GM21526 (cell line): ENCODE data around the gene USP32.
"Not testable (repeated sequence)": the region's sequence is repeated elsewhere in the genome, so short reads cannot be mapped to it uniquely, and the experiment has no call there.

Experiments
- ATAC-seq: cut with Tn5 transposase; IDR thresholded peaks from one replicate; pipeline ENCODE4 v1.9.1; 2021; ENCODE audit warnings: moderate library complexity; ENCODE audit not compliant: unreplicated experiment, low FRiP score

The USP32 gene, protein sequence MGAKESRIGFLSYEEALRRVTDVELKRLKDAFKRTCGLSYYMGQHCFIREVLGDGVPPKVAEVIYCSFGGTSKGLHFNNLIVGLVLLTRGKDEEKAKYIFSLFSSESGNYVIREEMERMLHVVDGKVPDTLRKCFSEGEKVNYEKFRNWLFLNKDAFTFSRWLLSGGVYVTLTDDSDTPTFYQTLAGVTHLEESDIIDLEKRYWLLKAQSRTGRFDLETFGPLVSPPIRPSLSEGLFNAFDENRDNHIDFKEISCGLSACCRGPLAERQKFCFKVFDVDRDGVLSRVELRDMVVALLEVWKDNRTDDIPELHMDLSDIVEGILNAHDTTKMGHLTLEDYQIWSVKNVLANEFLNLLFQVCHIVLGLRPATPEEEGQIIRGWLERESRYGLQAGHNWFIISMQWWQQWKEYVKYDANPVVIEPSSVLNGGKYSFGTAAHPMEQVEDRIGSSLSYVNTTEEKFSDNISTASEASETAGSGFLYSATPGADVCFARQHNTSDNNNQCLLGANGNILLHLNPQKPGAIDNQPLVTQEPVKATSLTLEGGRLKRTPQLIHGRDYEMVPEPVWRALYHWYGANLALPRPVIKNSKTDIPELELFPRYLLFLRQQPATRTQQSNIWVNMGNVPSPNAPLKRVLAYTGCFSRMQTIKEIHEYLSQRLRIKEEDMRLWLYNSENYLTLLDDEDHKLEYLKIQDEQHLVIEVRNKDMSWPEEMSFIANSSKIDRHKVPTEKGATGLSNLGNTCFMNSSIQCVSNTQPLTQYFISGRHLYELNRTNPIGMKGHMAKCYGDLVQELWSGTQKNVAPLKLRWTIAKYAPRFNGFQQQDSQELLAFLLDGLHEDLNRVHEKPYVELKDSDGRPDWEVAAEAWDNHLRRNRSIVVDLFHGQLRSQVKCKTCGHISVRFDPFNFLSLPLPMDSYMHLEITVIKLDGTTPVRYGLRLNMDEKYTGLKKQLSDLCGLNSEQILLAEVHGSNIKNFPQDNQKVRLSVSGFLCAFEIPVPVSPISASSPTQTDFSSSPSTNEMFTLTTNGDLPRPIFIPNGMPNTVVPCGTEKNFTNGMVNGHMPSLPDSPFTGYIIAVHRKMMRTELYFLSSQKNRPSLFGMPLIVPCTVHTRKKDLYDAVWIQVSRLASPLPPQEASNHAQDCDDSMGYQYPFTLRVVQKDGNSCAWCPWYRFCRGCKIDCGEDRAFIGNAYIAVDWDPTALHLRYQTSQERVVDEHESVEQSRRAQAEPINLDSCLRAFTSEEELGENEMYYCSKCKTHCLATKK (N-terminal part only)

GRCh38 chr17:60392042-60392844 is at the start of gene USP32:
TSS of gene USP32 (minus strand) at chr17:60392133. CDS start at chr17:60391939, 194 bp downstream.
- ATAC-seq = peak; percentile 80

- no peak for ATAC-seq
These were observed 47.6 kb upstream of the USP32 start for GRCh38 chr17:60439501-60439900.

- no peak for ATAC-seq
These were observed 44.7 kb upstream of the USP32 start for GRCh38 chr17:60436676-60437075.

DNA sequence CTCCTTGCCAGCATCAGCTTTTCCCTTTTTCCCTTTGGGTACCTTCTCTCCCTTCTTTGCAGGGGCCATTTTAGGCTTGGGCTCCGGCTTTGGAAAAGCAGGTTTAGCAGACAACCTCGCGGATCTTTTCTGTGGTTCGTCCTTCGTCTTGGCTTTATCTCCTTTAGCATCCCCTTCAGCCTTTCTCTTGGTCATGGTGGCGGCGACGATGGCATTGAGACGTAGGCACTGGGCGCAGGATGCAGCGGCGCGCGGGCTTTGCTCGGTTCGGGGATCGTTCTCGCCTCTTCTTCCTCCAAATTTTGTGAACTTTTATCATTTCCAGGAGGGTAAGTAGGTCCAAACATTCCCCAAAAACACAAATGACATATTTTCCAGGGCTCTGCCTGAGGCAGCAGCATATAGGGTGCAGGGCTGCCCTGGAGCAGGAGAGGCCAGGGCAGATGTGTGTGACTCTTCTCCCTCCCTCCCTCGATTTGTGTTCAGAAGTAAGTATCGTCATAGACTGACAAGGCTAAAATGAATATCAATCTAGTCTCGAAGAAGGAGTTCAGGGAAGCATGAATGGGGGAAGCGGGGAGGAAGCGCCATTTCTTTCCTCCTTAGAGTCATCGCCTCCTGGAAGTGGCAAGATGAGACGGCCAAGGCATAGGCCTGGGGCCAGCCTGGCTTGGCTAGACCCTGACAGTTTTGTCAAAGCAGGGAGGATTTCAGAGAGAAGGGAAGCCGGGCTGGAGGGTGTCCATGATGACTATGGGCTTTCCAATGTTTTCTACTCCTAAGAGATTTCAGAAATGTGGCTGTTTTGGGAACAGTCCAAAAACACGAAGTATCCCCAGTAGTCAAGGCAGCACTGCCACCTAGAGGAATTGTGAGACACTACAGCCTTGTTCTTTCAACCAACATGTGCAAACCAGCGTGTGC is 43.6 kb upstream of the USP32 start:
- ATAC-seq = no peak

- ATAC-seq = not testable (repeated sequence)
These were observed 41.4 kb upstream of the USP32 start for GRCh38 chr17:60433021-60433997.

- not testable (repeated sequence) for ATAC-seq
These were observed 38.6 kb upstream of the USP32 start for GRCh38 chr17:60430561-60430960.

DNA sequence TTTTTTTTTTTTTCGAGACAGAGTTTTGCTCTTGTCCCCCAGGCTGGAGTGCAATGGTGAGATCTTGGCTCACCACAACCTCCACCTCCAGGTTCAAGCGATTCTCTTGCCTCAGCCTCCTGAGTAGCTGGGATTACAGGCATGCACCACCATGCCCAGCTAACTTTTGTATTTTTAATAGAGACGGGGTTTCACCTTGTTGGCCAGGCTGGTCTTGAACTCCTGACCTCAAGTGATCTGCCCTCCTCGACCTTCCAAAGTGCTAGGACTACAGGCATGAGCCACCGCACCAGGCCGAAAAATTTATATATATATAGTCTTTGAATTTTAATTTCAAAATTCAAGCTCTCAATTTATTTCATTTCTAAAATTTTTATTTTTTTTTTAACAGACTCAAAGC is 36.6 kb upstream of the USP32 start:
- not testable (repeated sequence) for ATAC-seq

GRCh38 chr17:60426596-60426995 is 34.7 kb upstream of the USP32 start:
- no peak for ATAC-seq

GRCh38 chr17:60425626-60426025 is 33.7 kb upstream of the USP32 start:
- ATAC-seq = no peak

GRCh38 chr17:60423865-60424264 is 31.9 kb upstream of the USP32 start:
- no peak for ATAC-seq

- no peak for ATAC-seq
These were observed 30.3 kb upstream of the USP32 start, which contains the start of gene CHCT1 for GRCh38 chr17:60422162-60422665. TSS of gene CHCT1 (plus strand) at chr17:60422489. CDS start at chr17:60422593, 104 bp downstream.

GRCh38 chr17:60421273-60422161 is 29.6 kb upstream of the USP32 start:
- ATAC-seq = peak; percentile 90

DNA sequence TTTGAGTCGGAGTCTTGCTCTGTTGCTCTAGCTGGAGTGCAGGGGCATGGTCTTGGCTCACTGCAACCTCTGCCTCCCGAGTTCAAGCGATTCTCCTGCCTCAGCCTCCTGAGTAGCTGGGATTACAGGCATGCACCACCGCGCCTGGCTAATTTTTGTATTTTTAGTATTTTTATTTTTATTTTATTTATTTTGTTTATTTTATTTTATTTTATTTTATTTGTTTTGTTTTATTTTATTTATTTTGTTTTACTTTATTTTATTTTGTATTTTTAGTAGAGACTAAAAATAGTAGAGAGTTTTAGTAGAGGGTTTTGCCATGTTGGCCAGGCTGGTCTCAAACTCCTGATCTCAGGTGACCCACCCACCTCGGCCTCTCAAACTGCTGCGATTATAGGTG is 27.9 kb upstream of the USP32 start:
- not testable (repeated sequence) for ATAC-seq

- not testable (repeated sequence) for ATAC-seq
These were observed 27.1 kb upstream of the USP32 start for GRCh38 chr17:60419003-60419402.

DNA sequence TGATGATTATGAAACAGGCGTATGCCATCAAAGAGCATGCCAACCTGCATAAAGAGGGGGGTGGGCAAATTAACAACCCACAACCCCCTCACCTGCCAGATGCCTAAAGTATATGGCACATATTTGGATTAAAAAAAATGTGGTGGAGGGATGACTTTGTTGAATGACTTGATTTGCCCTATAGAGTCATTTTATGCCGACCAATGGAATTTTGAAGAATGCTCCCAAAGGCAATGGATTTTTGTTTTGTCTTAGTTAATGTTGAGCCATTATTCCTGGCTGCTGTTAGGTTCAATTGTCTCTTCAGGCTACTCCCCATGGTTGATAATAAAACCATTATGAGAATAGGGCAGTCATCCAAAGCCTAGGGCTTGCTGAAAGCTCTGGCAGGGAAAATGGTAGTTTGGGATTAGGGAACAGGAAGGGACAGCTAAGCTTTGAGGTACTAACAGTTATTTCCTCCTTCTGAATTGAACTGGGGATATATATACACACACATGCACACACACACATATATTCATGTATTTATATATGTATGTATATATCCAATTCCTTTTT is 24.5 kb upstream of the USP32 start:
- ATAC-seq = no peak

DNA sequence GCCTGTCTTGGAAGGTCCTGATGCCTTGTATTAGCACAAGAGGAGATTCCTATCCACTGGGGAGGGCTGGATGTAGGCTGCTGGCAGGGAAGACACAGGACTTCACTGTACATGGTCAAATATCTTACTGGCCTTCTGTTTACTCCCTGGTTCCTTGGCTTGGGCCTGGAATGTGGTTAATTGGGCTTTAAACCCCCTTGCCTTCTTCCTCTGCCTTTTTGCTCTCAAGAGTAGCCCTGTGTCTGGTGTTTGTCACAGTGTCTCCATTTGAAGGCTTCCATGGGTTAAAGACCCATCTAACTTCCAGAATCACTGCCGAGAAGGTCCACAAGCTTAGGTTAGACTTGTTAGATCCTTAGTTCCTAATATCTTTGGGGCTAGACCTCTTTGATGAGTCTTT is 23.2 kb upstream of the USP32 start:
- ATAC-seq = no peak
